ENCODE data around the gene RAB14. TPM values are rescaled to one million over a fixed set of nuclear protein-coding genes. Genes with fewer than 3 reads are reported as not detected.
A peak's percentile ranks its signal among the peaks of the same experiment; 100 is the strongest.

The RAB14 gene
- 55.9 TPM for total RNA-seq

- peak; percentile 100 for DNase-seq
Measured at GRCh38 chr9:121201738-121202533, at the start of gene RAB14. TSS of gene RAB14 (minus strand) at chr9:121201869. CDS start at chr9:121193412, 8,457 bp downstream.

- no peak for DNase-seq
Measured at GRCh38 chr9:121249563-121249962, 47.9 kb upstream of the RAB14 start.

GRCh38 chr9:121246821-121247561 lies 45.3 kb upstream of the RAB14 start:
- peak; percentile 58 for DNase-seq

- no peak for DNase-seq
Measured at GRCh38 chr9:121242959-121243346, 41.3 kb upstream of the RAB14 start.

- DNase-seq, result no peak
Measured at GRCh38 chr9:121242219-121242958, 40.7 kb upstream of the RAB14 start.

GRCh38 chr9:121240472-121241135 lies 38.9 kb upstream of the RAB14 start:
- DNase-seq, result peak; percentile 57

GRCh38 chr9:121239851-121240250 lies 38.2 kb upstream of the RAB14 start:
- no peak for DNase-seq

- DNase-seq, result no peak
Measured at GRCh38 chr9:121239071-121239470, 37.4 kb upstream of the RAB14 start.

- DNase-seq, result no peak
Measured at GRCh38 chr9:121237916-121238315, 36.2 kb upstream of the RAB14 start.

- no peak for DNase-seq
Measured at GRCh38 chr9:121235512-121235911, 33.8 kb upstream of the RAB14 start.

GRCh38 chr9:121234832-121235161 lies 33.1 kb upstream of the RAB14 start:
- no peak for DNase-seq

GRCh38 chr9:121233906-121234831 lies 32.5 kb upstream of the RAB14 start:
- DNase-seq, result no peak

GRCh38 chr9:121232251-121232650 lies 30.6 kb upstream of the RAB14 start:
- no peak for DNase-seq

GRCh38 chr9:121230256-121230655 lies 28.6 kb upstream of the RAB14 start:
- DNase-seq, result no peak

GRCh38 chr9:121227862-121228261 lies 26.2 kb upstream of the RAB14 start:
- DNase-seq, result no peak

GRCh38 chr9:121226175-121226574 lies 24.5 kb upstream of the RAB14 start:
- DNase-seq, result no peak

- DNase-seq, result no peak
Measured at GRCh38 chr9:121225240-121225639, 23.6 kb upstream of the RAB14 start.

- peak; percentile 54 for DNase-seq
Measured at GRCh38 chr9:121222524-121223171, 21.0 kb upstream of the RAB14 start.

- DNase-seq, result no peak
Measured at GRCh38 chr9:121221664-121222055, 20.0 kb upstream of the RAB14 start.

- peak; percentile 26 for DNase-seq
Measured at GRCh38 chr9:121220996-121221663, 19.5 kb upstream of the RAB14 start.

Data from tongue (tissue), 2 donors.